HG02981 (cell line): ENCODE results near the gene ANKRD49.
A peak's percentile ranks its signal among the peaks of the same experiment; 100 is the strongest.
"Not testable (repeated sequence)": the region's sequence is repeated elsewhere in the genome, so short reads cannot be mapped to it uniquely, and the experiment has no call there.

Source experiments
- ATAC-seq: cut with Tn5 transposase; IDR thresholded peaks from one replicate; pipeline ENCODE4 v1.9.1; 2021; ENCODE audit warnings: mild to moderate bottlenecking, moderate library complexity; ENCODE audit not compliant: unreplicated experiment

The ANKRD49 gene

DNA sequence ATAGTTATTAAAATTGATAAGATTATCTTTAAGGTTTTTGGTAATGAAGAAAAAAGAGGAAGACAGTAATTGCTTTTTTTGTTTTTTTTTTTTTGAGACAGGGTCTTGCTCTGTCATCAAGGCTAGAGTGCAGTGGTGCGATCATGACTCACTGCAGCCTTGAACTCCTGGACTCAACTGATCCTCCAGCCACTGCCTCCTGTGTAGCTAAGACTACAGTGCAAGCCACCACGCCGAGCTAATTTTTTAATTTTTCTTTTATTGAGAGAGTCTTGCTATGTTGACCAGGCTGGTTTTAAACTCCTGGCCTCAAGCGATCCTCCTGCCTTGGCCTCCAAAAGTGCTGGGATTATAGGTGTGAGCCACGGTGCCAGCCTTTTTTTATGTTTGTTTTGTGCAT lies 12.7 kb downstream of the ANKRD49 start:
- ATAC-seq = not testable (repeated sequence)

GRCh38 chr11:94507485-94507884 lies 13.7 kb downstream of the ANKRD49 start:
- no peak for ATAC-seq

- peak; percentile 83 for ATAC-seq
Measured at GRCh38 chr11:94511932-94512781, 18.4 kb downstream of the ANKRD49 start, which contains the start of gene C11orf97. C11orf97 (plus strand) TSS chr11:94512461; CDS start chr11:94512529, 68 bp downstream.

DNA sequence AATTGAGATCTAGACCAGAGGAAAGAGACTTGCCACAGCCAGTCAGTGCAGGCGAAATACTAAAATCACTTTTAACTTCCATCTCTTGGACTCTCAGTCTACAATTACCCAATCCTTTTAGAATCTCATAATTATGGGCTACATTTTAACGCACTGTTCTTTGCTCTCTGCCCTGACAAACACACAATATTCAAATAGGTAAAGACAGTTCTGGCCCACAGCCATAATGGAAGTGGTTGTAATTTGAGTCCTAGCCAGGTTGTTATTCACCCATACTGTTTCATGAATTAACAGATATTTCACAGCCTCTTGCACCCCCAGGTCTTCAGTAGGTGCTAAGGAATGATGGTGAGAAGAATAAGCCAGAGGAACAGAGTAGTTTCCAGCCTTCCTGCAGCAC lies 19.3 kb downstream of the ANKRD49 start:
- peak; percentile 57 for ATAC-seq

DNA sequence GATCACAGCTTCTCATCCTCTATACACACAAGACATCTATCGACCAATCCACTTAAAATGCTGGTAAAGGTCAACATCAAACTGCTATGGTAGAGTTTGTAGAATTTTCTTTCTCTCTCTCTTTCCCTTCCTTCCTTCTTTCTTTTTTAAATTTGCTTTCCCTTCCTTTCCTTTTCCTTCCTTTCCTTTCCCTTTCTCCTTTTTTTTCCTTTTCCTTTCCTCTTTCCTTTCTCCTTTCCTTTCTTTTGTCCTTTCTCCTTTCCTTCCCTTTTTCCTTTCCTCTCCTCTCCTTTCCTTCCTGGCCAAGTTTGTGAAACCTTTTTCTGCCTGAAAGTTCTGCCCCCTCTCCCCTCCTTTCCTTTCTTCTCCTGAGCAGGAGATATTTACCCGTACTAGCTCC lies 21.6 kb downstream of the ANKRD49 start:
- no peak for ATAC-seq

GRCh38 chr11:94516725-94517124 lies 22.9 kb downstream of the ANKRD49 start:
- ATAC-seq = no peak

DNA sequence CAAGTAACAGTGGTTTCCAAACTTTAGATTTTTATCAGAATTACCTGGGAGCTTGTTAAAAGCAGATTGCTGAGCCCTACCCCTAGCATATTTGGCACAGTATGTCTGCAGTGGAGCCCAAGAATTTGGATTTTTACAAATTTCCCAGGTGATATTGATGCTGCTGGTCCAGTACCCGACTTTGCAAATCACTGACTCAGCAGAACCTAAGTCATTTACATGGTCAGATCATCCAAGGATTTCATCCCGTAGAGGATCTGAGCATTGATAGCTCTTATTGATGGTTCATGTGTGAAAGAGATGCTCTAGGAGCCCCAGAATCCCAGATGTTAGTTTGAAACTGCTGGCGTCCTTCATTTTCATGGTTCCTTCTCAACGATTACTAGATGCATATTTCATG lies 24.5 kb downstream of the ANKRD49 start:
- no peak for ATAC-seq

- ATAC-seq = peak; percentile 51
Measured at GRCh38 chr11:94519478-94520084, 25.8 kb downstream of the ANKRD49 start.

- peak; percentile 67 for ATAC-seq
Measured at GRCh38 chr11:94521684-94522083, 27.9 kb downstream of the ANKRD49 start.

DNA sequence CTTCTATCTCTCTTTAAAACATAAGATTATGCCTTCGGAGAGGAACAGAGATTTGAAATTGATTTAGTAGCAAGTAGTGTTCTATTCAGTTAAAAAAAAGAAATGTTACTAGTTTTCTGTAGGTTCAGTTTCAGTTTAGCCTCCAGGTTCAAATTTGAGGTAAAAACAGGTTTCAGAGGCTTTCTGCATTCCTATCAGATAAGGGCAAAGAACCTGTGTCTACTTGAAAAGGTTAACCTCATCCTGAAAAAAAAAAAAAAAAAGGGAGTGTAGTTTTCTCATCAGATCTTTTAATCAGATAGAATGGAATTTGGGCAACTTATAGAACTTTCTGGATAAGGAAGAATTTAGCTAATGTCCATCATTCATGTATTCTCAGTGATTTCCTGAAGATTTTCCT lies 30.6 kb downstream of the ANKRD49 start:
- no peak for ATAC-seq

DNA sequence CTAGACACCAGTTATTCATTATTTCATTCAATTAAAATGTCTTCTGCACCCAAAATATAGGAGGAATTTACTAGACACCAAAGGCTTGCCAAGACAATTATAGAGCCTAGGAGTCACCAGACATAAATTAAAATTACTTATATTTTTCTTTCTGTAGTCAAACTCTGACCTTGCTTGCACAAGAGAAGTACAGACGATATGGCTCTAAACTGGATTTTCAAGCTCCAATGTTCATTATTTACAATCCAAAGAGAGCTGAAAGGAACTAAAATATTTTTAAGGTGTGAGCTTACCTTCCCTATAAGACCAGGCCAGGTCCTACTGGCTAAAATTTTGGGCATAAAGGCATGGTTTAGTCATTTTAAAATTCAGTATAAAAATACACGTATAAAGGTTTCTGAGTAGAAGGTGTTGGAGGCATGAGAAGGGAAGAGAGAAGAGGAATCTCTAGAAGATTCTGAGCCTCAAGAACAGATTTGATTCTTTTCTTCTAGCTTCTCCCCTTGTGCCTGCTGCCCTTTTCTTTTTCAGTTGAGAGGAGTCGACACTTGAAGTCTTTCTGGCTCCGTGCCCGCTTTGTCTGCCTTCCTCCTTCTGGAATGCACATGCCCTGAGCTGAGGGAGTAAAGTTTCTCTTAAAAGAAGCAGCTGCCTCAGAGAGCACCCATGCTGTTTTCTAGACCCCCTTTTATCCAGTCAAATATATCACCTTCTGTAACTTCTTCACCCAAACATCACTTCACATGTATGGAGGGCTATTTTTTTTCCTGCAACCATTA lies 32.0 kb downstream of the ANKRD49 start:
- ATAC-seq = no peak

DNA sequence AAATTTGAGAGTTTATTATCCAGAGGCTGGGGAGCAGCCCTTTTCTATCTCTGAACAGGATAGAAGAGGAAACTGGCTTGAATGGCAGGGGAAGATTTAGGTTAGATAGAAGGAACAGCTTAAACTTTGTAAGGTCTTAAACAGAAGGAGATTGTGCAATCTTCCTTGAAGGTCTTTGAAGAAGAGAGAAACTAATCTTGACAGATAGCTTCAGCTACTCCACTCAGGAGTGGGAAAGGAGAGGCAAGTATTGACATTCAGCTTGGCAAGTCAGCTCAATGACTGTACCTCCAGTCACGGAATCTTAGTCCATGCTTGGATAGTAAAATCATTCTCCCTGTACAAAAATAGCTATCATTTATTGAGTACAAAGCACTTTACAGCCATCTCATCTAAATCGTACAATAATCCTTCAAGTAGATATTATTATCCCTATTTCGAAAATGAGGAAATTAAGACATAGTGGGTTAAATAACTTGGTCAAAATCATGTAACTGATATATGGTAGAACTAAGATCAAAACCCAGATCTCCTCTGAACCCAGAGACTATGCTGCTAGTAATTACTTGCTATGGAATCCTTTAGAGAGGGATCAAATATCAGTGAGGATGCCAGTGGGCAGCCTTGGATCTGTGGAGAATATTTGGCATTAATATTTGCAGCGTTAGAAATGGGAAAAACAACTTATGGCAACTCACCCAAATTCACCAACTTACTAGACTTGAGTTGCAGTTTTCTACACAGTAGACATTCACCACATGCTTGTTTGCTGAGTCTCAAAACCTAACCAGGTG lies 33.1 kb downstream of the ANKRD49 start:
- no peak for ATAC-seq

GRCh38 chr11:94528551-94528950 lies 34.8 kb downstream of the ANKRD49 start:
- ATAC-seq = no peak

GRCh38 chr11:94532211-94532610 lies 38.4 kb downstream of the ANKRD49 start:
- ATAC-seq = no peak

GRCh38 chr11:94533206-94533605 lies 39.4 kb downstream of the ANKRD49 start:
- no peak for ATAC-seq

- ATAC-seq = no peak
Measured at GRCh38 chr11:94533696-94534630, 40.2 kb downstream of the ANKRD49 start.

DNA sequence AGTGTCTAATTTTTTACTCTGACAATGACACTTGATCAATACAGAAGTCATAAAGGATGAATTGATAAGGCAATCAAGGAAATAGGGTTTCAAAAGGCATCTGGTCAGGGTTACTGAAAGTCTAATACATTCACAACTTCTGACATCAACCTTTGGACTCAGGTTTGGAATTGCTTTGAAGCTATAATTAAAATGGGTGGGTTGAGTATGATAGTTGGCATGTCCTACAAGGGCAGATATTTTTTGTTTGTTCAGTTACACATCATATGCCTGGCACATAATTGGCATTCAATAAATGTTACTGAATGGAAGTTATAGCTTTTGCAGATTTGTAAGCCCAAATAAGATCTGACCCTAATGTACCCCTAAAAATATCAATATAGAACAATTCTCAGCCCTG lies 42.6 kb downstream of the ANKRD49 start:
- no peak for ATAC-seq

DNA sequence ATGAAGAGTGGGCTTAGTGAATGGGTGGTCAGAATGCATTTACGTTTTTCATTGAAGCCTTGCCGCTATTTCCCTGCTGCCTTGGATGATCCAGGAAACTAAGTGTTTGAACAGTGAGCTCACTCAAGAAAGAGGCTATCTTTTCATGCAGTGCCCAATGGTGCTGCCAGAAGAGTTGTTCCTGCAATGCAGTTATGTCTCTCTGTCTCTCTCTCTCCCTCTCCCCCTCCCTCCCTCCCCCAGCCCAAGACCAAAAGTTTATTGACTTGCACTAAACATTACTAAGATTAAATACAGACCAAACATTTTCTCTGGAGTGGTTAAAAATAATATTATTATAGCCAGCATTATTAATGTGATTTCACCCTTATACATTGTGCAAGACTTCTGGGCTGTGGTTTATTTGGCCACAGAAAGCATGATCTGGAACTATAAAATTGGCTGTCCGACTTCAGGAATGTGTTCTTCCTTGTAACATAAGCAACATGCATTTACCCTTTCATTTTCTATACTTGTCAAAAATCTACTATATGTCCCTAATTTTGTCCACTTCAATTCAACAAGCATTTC lies 43.3 kb downstream of the ANKRD49 start:
- ATAC-seq = no peak

DNA sequence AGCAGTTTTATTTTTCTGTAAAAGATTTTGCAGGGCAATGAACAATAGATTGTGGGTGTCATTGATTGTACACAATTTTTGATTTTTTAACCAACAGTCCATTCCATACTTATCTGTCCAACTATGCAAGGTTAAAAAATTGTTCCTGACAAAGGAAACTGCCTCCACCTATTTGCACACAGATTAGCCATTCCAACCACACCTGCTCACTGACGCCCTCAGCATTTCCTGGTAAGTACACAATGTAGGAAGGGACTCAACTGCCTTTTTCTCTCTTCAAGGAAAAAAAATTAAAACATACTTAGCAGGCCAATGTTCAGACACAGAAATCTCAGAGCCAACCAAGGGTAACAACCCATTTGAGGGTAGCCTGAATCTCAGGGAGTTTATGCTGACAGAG lies 45.6 kb downstream of the ANKRD49 start:
- no peak for ATAC-seq
